ENCODE results near the gene MT1F. TPM values are rescaled to one million over a fixed set of nuclear protein-coding genes. Genes with fewer than 3 reads are reported as not detected.

MT1F gene
- total RNA-seq, 4 donors from 2014 or later: 3.2 TPM; not detected in 3

GRCh38 chr16:56679078-56679730 is 21.4 kb downstream of the MT1F start:
- intact Hi-C loops (cut with DNase I; ENCODE audit: low total_unique reads) (loop anchor here (1.0 kb wide), 2 partner anchors 13 to 73 kb away; no protein-coding TSS in a partner anchor), in situ Hi-C loops (cut with MboI; ENCODE audit: low sequenced_read_pairs in 4 of 4) (loop anchor here in 1 of 4 donors (25.0 kb wide), 1 partner anchor 267 kb away; no protein-coding TSS in a partner anchor)
- DNase-seq: peak in 1 of 2 donors; percentile 65
- TF ChIP-seq POLR2A (IDR thresholded peaks at IDR 0.05) (no peak), CTCF (IDR thresholded peaks at IDR 0.05 in 4 of 5, conservative IDR thresholded peaks at IDR 0.05 in 1 of 5) (no peak)
- H3K36me3 ChIP-seq: no peaks in the 10 kb centered on the region
- H3K4me3 ChIP-seq: no peak overlapping the region
- peaks cover 3 to 10% (median 6%) of the 10 kb centered on the region in 3 donors for H3K27me3 ChIP-seq
- H3K27ac ChIP-seq: peak overlapping the region; percentile 89 to 94 (median 91)
- H3K4me1 ChIP-seq: peaks cover 28 to 31% of the 10 kb centered on the region in 2 donors
- ATAC-seq: no peak
- H3K9me3 ChIP-seq: no peaks in the 10 kb centered on the region

- Histone ChIP-seq H3K36me3 (no peaks in the 10 kb centered on the region), H3K27ac (peak overlapping the region; percentile 89 to 94 (median 91)), H3K9me3 (no peaks in the 10 kb centered on the region), H3K4me1 (peaks cover 32 to 34% of the 10 kb centered on the region in 2 donors), H3K27me3 (peaks cover 3 to 10% (median 6%) of the 10 kb centered on the region in 3 donors), H3K4me3 (no peak overlapping the region)
- TF ChIP-seq CTCF (IDR thresholded peaks at IDR 0.05 in 4 of 5, conservative IDR thresholded peaks at IDR 0.05 in 1 of 5) (peak in 1 of 5 experiments; percentile 16), POLR2A (IDR thresholded peaks at IDR 0.05) (no peak)
- DNase-seq (peak; percentile 90 to 96), ATAC-seq (peak; percentile 62 to 67)
- in situ Hi-C loops (cut with MboI; ENCODE audit: low sequenced_read_pairs in 4 of 4): loop anchor here in 3 of 4 donors (5.0 to 25.0 kb wide), 2 partner anchors 73 to 268 kb away; partner anchors contain the start of gene MT2A (in 2 of the 3)
- intact Hi-C loops (cut with DNase I; ENCODE audit: low total_unique reads): loop anchor here (1.0 to 5.0 kb wide), 5 partner anchors 12 to 382 kb away; partner anchors contain the start of gene HERPUD1
Observed at GRCh38 chr16:56679818-56680217, 22.1 kb downstream of the MT1F start.

- ATAC-seq (peak; percentile 28 to 29), DNase-seq (peak; percentile 95 to 97)
- Histone ChIP-seq H3K36me3 (no peaks in the 10 kb centered on the region), H3K4me3 (peak within 1 kb of the TSS; percentile 66 to 83 (median 78)), H3K27me3 (no peaks in the 10 kb centered on the region), H3K27ac (peak within 1 kb of the TSS; percentile 89 to 94 (median 91)), H3K9me3 (no peaks in the 10 kb centered on the region), H3K4me1 (peaks cover 45 to 46% of the 10 kb centered on the region in 2 donors)
- in situ Hi-C loops (cut with MboI; ENCODE audit: low sequenced_read_pairs in 4 of 4): loop anchor here in 3 of 4 donors (5.0 to 25.0 kb wide), 2 partner anchors 75 to 270 kb away; partner anchors contain the start of gene MT2A (in 2 of the 3)
- intact Hi-C loops (cut with DNase I; ENCODE audit: low total_unique reads): loop anchor here (1.0 to 5.0 kb wide), 6 partner anchors 57 to 380 kb away; partner anchors contain the start of genes HERPUD1, MT1E and MT2A
- no peak for TF ChIP-seq CTCF (IDR thresholded peaks at IDR 0.05 in 4 of 5, conservative IDR thresholded peaks at IDR 0.05 in 1 of 5)
- TF ChIP-seq POLR2A (IDR thresholded peaks at IDR 0.05): peak in 1 of 2 donors; percentile 99
Observed at GRCh38 chr16:56681939-56682702, 24.4 kb downstream of the MT1F start, which contains the start of gene MT1X. Gene MT1X (plus strand): TSS chr16:56682470. CDS start chr16:56682541, 71 bp downstream.

GRCh38 chr16:56682703-56683397 is 25.1 kb downstream of the MT1F start:
- intact Hi-C loops (cut with DNase I; ENCODE audit: low total_unique reads): loop anchor here (1.0 to 5.0 kb wide), 6 partner anchors 58 to 379 kb away; partner anchors contain the start of genes HERPUD1, MT1E and MT2A
- Histone ChIP-seq H3K27ac (peak overlapping the region; percentile 89 to 94 (median 91)), H3K4me3 (peak overlapping the region; percentile 66 to 83 (median 78)), H3K9me3 (no peaks in the 10 kb centered on the region), H3K36me3 (no peaks in the 10 kb centered on the region), H3K27me3 (no peaks in the 10 kb centered on the region), H3K4me1 (peaks cover 45 to 46% of the 10 kb centered on the region in 2 donors)
- ATAC-seq (peak in 1 of 2 donors; percentile 1), DNase-seq (peak in 1 of 2 donors; percentile 42)
- TF ChIP-seq POLR2A (IDR thresholded peaks at IDR 0.05) (peak in 1 of 2 donors; percentile 87), CTCF (IDR thresholded peaks at IDR 0.05 in 4 of 5, conservative IDR thresholded peaks at IDR 0.05 in 1 of 5) (no peak)
- in situ Hi-C loops (cut with MboI; ENCODE audit: low sequenced_read_pairs in 4 of 4): loop anchor here in 3 of 4 donors (5.0 to 25.0 kb wide), 2 partner anchors 76 to 271 kb away; partner anchors contain the start of gene MT2A (in 2 of the 3)

All from gastrocnemius medialis (tissue), 4 donors.